Measurements from ENCODE around the gene GPATCH1. TPM values are rescaled to one million over a fixed set of nuclear protein-coding genes. Genes with fewer than 3 reads are reported as not detected.
"Not testable (repeated sequence)": the region's sequence is repeated elsewhere in the genome, so short reads cannot be mapped to it uniquely, and the experiment has no call there.

The GPATCH1 gene
- total and polyA plus RNA-seq, 4 donors = 8.3 to 12.5 (median 9.9) TPM

- Histone ChIP-seq H3K9me3 (ENCODE audit: control insufficient read depth, insufficient read depth, low read length) (no peaks in the 10 kb centered on the region), H3K27me3 (ENCODE audit: control insufficient read depth, insufficient read depth, low read length) (no peaks in the 10 kb centered on the region), H3K36me3 (ENCODE audit: control insufficient read depth, insufficient read depth, low read length) (no peaks in the 10 kb centered on the region), H3K27ac (ENCODE audit: low read depth, low read length) (no peak overlapping the region), H3K4me1 (ENCODE audit: control insufficient read depth, insufficient read depth, low read length) (no peaks in the 10 kb centered on the region), H3K4me3 (ENCODE audit: low read depth, low read length) (no peak overlapping the region)
- no peak for DNase-seq (ENCODE audit: low read depth in 4 of 6, low spot score in 6 of 6)
- 94% methylated on average over 6 of the region's 6 CpGs for WGBS (ENCODE audit: insufficient coverage)
Observed at GRCh38 chr19:33147538-33147937, 66.6 kb downstream of the GPATCH1 start.

DNA sequence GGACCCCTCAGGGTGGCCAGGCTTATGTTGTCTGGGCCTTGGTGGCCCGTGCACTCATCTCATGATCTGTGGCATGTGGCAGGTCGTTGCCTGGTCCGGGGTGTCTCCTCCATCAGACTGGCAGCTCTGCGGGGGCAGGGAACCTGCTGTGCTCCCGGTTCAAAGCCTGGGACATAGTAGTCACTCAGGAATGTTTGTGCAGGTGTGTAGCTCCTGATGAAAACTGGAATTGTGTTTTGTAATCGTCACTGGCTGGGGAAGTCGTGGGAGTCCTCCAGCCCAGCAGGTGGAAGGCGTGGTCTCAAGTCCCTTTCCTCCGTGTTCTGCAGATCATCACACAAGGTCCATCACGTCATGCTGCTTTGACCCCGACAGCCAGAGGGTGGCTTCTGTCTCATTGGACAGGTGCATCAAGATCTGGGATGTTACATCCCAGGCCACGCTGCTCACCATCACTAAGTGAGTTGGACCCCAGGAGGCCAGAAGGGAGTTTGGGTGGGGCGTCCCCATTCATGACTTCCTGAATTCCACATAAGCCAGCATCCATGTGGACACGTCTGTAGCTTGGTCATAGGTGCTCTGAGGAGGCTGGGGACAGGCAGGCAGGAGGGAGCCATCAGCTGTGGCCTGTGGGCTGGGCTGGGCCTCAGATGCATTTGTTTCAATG is 70.0 kb downstream of the GPATCH1 start:
- no peaks in the 10 kb centered on the region for H3K9me3 ChIP-seq (ENCODE audit: control insufficient read depth, insufficient read depth, low read length)
- DNase-seq (ENCODE audit: low read depth in 4 of 6, low spot score in 6 of 6) = no peak
- no peaks in the 10 kb centered on the region for H3K27me3 ChIP-seq (ENCODE audit: control insufficient read depth, insufficient read depth, low read length)
- 76% methylated on average over 12 of the region's 14 CpGs for WGBS (ENCODE audit: insufficient coverage)
- H3K36me3 ChIP-seq (ENCODE audit: control insufficient read depth, insufficient read depth, low read length) = no peaks in the 10 kb centered on the region
- H3K4me3 ChIP-seq (ENCODE audit: low read depth, low read length) = no peak overlapping the region
- H3K4me1 ChIP-seq (ENCODE audit: control insufficient read depth, insufficient read depth, low read length) = no peaks in the 10 kb centered on the region
- H3K27ac ChIP-seq (ENCODE audit: low read depth, low read length) = no peak overlapping the region

DNA sequence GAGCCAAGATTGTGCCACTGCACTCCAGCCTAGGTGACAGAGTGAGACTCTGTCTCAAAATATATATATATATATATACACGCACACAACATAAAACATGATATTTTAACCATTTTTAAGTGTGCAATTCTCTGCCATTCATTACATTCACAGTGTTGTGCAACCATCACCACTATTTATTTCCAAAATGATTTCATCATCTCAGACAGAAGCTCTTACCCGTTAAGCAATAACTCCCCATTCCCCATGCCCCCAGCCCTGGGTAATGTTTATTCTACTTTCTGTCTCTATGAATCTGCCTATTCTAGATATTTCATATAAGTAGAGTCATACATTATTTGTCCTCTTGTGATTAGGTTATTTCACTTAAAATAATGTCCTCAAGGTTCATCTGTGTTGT is 71.2 kb downstream of the GPATCH1 start:
- no CpG with 5 or more reads among the region's 2 CpGs for WGBS (ENCODE audit: insufficient coverage)
- no peak for DNase-seq (ENCODE audit: low read depth in 4 of 6, low spot score in 6 of 6)
- Histone ChIP-seq H3K27ac (ENCODE audit: low read depth, low read length) (no peak overlapping the region), H3K9me3 (ENCODE audit: control insufficient read depth, insufficient read depth, low read length) (no peaks in the 10 kb centered on the region), H3K36me3 (ENCODE audit: control insufficient read depth, insufficient read depth, low read length) (no peaks in the 10 kb centered on the region), H3K27me3 (ENCODE audit: control insufficient read depth, insufficient read depth, low read length) (no peaks in the 10 kb centered on the region), H3K4me1 (ENCODE audit: control insufficient read depth, insufficient read depth, low read length) (no peaks in the 10 kb centered on the region), H3K4me3 (ENCODE audit: low read depth, low read length) (no peak overlapping the region)

DNA sequence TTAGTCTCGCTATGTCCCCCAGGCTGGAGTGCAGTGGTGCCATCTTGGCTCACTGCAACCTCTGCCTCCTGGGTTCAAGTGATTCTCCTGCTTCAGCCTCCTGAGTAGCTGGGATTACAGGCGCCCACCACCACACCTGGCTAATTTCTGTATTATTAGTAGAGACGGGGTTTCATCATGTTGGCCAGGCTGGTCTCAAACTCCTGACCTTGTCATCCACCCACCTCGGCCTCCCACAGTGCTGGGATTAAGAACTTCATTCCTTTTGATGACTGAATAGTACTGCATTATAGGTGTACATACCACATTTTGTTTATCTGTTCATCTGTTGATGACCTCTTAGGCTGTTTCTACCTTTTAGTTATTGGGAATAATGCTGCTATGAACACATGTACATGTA is 71.6 kb downstream of the GPATCH1 start:
- not testable (repeated sequence) for H3K27me3 ChIP-seq (ENCODE audit: control insufficient read depth, insufficient read depth, low read length); H3K4me1 ChIP-seq (ENCODE audit: control insufficient read depth, insufficient read depth, low read length); H3K27ac ChIP-seq (ENCODE audit: low read depth, low read length); H3K9me3 ChIP-seq (ENCODE audit: control insufficient read depth, insufficient read depth, low read length); DNase-seq (ENCODE audit: low read depth in 4 of 6, low spot score in 6 of 6); H3K4me3 ChIP-seq (ENCODE audit: low read depth, low read length); H3K36me3 ChIP-seq (ENCODE audit: control insufficient read depth, insufficient read depth, low read length)
- WGBS (ENCODE audit: insufficient coverage) = 80% methylated on average over 1 of the region's 4 CpGs

DNA sequence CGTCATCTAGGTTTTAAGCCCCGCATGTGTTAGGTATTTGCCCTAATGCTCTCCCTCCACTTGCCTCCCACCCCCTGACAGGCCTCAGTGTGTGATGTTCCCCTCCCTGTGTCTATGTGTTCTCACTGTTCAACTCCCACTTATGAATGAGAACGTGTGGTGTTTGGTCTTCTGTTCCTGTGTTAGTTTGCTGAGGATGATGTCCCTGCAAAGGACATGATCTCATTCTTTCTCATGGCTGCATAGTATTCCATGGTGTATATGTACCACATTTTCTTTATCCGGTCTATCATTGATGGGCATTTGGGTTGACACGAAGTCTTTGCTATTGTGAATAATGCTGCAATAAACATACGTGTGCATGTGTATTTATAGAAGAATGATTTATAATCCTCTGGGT is 73.3 kb downstream of the GPATCH1 start:
- 95% methylated on average over 5 of the region's 6 CpGs for WGBS (ENCODE audit: insufficient coverage)

DNA sequence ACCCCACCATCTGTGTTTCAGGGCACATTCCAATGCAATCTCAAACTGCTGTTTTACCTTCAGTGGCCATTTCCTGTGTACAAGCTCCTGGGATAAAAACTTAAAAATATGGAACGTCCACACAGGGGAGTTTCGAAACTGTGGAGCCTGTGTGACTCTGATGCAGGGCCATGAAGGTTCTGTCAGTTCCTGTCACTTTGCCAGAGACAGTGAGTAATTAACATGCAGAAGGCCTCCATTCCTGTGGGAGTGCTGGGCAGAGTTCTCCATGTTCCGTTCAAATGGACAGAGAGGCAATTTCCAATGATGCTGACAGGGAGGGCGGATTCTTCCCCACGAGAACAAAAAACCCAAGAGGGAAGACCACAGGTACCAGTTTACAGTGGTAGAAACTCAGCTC is 75.4 kb downstream of the GPATCH1 start:
- H3K36me3 ChIP-seq (ENCODE audit: control insufficient read depth, insufficient read depth, low read length) = no peaks in the 10 kb centered on the region
- no peaks in the 10 kb centered on the region for H3K9me3 ChIP-seq (ENCODE audit: control insufficient read depth, insufficient read depth, low read length)
- H3K4me3 ChIP-seq (ENCODE audit: low read depth, low read length) = no peak overlapping the region
- no peaks in the 10 kb centered on the region for H3K4me1 ChIP-seq (ENCODE audit: control insufficient read depth, insufficient read depth, low read length)
- 74% methylated on average over 5 of the region's 5 CpGs for WGBS (ENCODE audit: insufficient coverage)
- H3K27me3 ChIP-seq (ENCODE audit: control insufficient read depth, insufficient read depth, low read length) = no peaks in the 10 kb centered on the region
- no peak overlapping the region for H3K27ac ChIP-seq (ENCODE audit: low read depth, low read length)
- DNase-seq (ENCODE audit: low read depth in 4 of 6, low spot score in 6 of 6) = no peak

More for the DNA sequence above, 73.3 kb downstream of the GPATCH1 start:
- not testable (repeated sequence) for H3K27me3 ChIP-seq (ENCODE audit: control insufficient read depth, insufficient read depth, low read length); H3K4me3 ChIP-seq (ENCODE audit: low read depth, low read length); H3K27ac ChIP-seq (ENCODE audit: low read depth, low read length); H3K4me1 ChIP-seq (ENCODE audit: control insufficient read depth, insufficient read depth, low read length); DNase-seq (ENCODE audit: low read depth in 4 of 6, low spot score in 6 of 6); H3K36me3 ChIP-seq (ENCODE audit: control insufficient read depth, insufficient read depth, low read length); H3K9me3 ChIP-seq (ENCODE audit: control insufficient read depth, insufficient read depth, low read length)

DNA sequence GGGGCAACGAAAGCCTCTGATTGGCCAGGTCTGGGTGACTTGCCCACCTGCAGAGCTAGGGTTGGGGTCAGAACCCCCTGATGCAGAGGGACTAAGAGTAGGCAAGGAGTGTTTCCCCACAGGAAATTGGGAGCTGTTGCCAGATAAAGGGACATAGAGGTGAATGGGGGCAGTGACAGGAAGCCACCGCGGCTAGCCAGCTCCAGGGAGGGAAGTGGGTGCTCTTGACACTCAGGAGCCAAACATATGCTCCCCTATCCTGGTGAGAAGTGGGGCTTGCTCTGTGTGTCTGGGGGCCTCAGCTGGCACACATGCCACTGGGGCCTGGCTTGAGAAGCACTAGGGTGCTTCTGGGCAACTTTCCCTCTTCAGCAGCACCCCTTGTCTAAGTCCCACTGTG is 76.9 kb downstream of the GPATCH1 start:
- no peak overlapping the region for H3K4me3 ChIP-seq (ENCODE audit: low read depth, low read length)
- H3K36me3 ChIP-seq (ENCODE audit: control insufficient read depth, insufficient read depth, low read length) = no peaks in the 10 kb centered on the region
- 100% methylated on average over 3 of the region's 3 CpGs for WGBS (ENCODE audit: insufficient coverage)
- DNase-seq (ENCODE audit: low read depth in 4 of 6, low spot score in 6 of 6) = no peak
- H3K27ac ChIP-seq (ENCODE audit: low read depth, low read length) = no peak overlapping the region
- no peaks in the 10 kb centered on the region for H3K27me3 ChIP-seq (ENCODE audit: control insufficient read depth, insufficient read depth, low read length)
- no peaks in the 10 kb centered on the region for H3K9me3 ChIP-seq (ENCODE audit: control insufficient read depth, insufficient read depth, low read length)
- H3K4me1 ChIP-seq (ENCODE audit: control insufficient read depth, insufficient read depth, low read length) = no peaks in the 10 kb centered on the region

- Histone ChIP-seq H3K4me1 (ENCODE audit: control insufficient read depth, insufficient read depth, low read length) (no peaks in the 10 kb centered on the region), H3K27me3 (ENCODE audit: control insufficient read depth, insufficient read depth, low read length) (no peaks in the 10 kb centered on the region)
- 85% methylated on average over 4 of the region's 6 CpGs for WGBS (ENCODE audit: insufficient coverage)
Observed at GRCh38 chr19:33158365-33158764, 77.4 kb downstream of the GPATCH1 start.

DNA sequence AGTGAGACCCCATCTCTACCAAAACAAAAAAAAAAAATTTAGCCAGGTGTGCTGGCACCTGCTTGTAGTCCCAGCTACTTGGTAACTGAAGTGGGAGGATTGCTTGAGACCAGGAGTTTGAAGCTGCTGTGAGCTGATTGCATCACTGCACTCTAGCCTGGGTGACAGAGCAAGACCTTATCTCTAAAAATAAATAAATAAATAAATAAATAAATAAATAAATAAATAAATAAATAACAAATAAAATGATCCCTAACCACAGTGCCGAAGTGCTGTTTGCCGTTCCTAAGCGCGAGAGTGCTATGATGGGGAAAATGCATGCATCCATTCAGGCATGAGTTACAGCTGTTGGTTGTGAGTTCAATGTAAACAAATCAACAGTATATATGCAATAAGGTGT is 78.2 kb downstream of the GPATCH1 start:
- H3K9me3 ChIP-seq (ENCODE audit: control insufficient read depth, insufficient read depth, low read length) = no peaks in the 10 kb centered on the region
- H3K27ac ChIP-seq (ENCODE audit: low read depth, low read length) = no peak overlapping the region
- no peaks in the 10 kb centered on the region for H3K36me3 ChIP-seq (ENCODE audit: control insufficient read depth, insufficient read depth, low read length)
- no peaks in the 10 kb centered on the region for H3K27me3 ChIP-seq (ENCODE audit: control insufficient read depth, insufficient read depth, low read length)
- no peaks in the 10 kb centered on the region for H3K4me1 ChIP-seq (ENCODE audit: control insufficient read depth, insufficient read depth, low read length)
- no CpG with 5 or more reads among the region's 4 CpGs for WGBS (ENCODE audit: insufficient coverage)
- H3K4me3 ChIP-seq (ENCODE audit: low read depth, low read length) = no peak overlapping the region
- no peak for DNase-seq (ENCODE audit: low read depth in 4 of 6, low spot score in 6 of 6)

More at GRCh38 chr19:33158365-33158764, 77.4 kb downstream of the GPATCH1 start:
- Histone ChIP-seq H3K9me3 (ENCODE audit: control insufficient read depth, insufficient read depth, low read length) (no peaks in the 10 kb centered on the region), H3K4me3 (ENCODE audit: low read depth, low read length) (no peak overlapping the region), H3K27ac (ENCODE audit: low read depth, low read length) (no peak overlapping the region), H3K36me3 (ENCODE audit: control insufficient read depth, insufficient read depth, low read length) (no peaks in the 10 kb centered on the region)
- no peak for DNase-seq (ENCODE audit: low read depth in 4 of 6, low spot score in 6 of 6)

- Histone ChIP-seq H3K27ac (ENCODE audit: low read depth, low read length) (no peak overlapping the region), H3K4me3 (ENCODE audit: low read depth, low read length) (no peak overlapping the region), H3K4me1 (ENCODE audit: control insufficient read depth, insufficient read depth, low read length) (no peaks in the 10 kb centered on the region), H3K36me3 (ENCODE audit: control insufficient read depth, insufficient read depth, low read length) (no peaks in the 10 kb centered on the region), H3K27me3 (ENCODE audit: control insufficient read depth, insufficient read depth, low read length) (no peaks in the 10 kb centered on the region), H3K9me3 (ENCODE audit: control insufficient read depth, insufficient read depth, low read length) (no peaks in the 10 kb centered on the region)
- no peak for DNase-seq (ENCODE audit: low read depth in 4 of 6, low spot score in 6 of 6)
- 94% methylated on average over 4 of the region's 8 CpGs for WGBS (ENCODE audit: insufficient coverage)
Observed at GRCh38 chr19:33159893-33160292, 78.9 kb downstream of the GPATCH1 start.

Data from spinal cord (tissue), 10 donors.